Prostate gland (tissue), 2 donors: ENCODE measurements around the gene SEZ6L2. TPM values are rescaled to one million over a fixed set of nuclear protein-coding genes. Genes with fewer than 3 reads are reported as not detected.
"Not testable (repeated sequence)": the region's sequence is repeated elsewhere in the genome, so short reads cannot be mapped to it uniquely, and the experiment has no call there.

Experiments
- DNase-seq: peaks from one replicate; pipeline ENCODE4 v3.0.0-alpha.2; 2019; ENCODE audit warnings: low spot score
- H3K27ac ChIP-seq, 2 donors: fragments of 200-600 bp; sonication (generic); 2 replicates each; pipeline ENCODE4 v1.5.1; 2017 to 2019
- H3K27me3 ChIP-seq: fragments of 200-600 bp; sonication (generic); replicated peaks from 2 replicates; pipeline ENCODE4 v1.5.1; 2019; ENCODE audit not compliant: insufficient read depth
- H3K36me3 ChIP-seq, 2 donors: fragments of 200-600 bp; sonication (generic); 1 replicate in 1 of 2; 2 replicates in 1 of 2; pipeline versions ENCODE4 v1.5.1 to v1.8.1; 2017 to 2019
- H3K4me1 ChIP-seq: fragments of 200-600 bp; sonication (generic); replicated peaks from 2 replicates; pipeline ENCODE4 v1.5.1; 2019
- H3K4me3 ChIP-seq, 2 donors: fragments of 200-600 bp; sonication (generic); 2 replicates each; pipeline ENCODE4 v1.5.1; 2017 to 2019
- H3K9me3 ChIP-seq: fragments of 200-600 bp; sonication (generic); 2 replicates; pipeline ENCODE4 v1.5.1; 2017
- CTCF ChIP-seq, 4 experiments: fragments of 200-600 bp in 2 of 4; fragments of 450-650 bp in 2 of 4; sonication (generic) in 2 of 4; IDR thresholded peaks; 1 replicate in 3 of 4; 2 replicates in 1 of 4; pipeline ENCODE4 v1.5.1; 2016 to 2019; ENCODE audit warnings: antibody characterized with exemption in 4 of 4, mild to moderate bottlenecking in 2 of 4, moderate library complexity in 2 of 4
- POLR2A ChIP-seq: fragments of 450-650 bp; IDR thresholded peaks from one replicate; pipeline ENCODE4 v1.6.1; 2016; ENCODE audit warnings: antibody characterized with exemption, mild to moderate bottlenecking
- POLR2AphosphoS5 ChIP-seq: sonication (generic); formaldehyde crosslinking; IDR thresholded peaks from one replicate; pipeline ENCODE4 v1.6.1; 2017; ENCODE audit warnings: antibody characterized with exemption
- WGBS: methylation state at CpG from one replicate; pipeline ENCODE4 v1.1.5; 2018; 5-methylcytosine and 5-hydroxymethylcytosine counted together
- intact Hi-C: fragments of 100-400 bp; cut with DNase I; formaldehyde crosslinking; loops from one replicate; pipeline ENCODE4 v1.14.2; 2022
- total RNA-seq, 2 donors: library from RNA; depleted of rRNA; stranded (reverse); fragments of >200 nt; gene quantifications; one replicate each; pipeline ENCODE4 v1.1.0, GENCODE V29; 2016

Gene SEZ6L2
- total RNA-seq, 2 donors from 2014 or later, result 60.7 to 62.9 TPM

- Histone ChIP-seq H3K9me3 (no peaks in the 10 kb centered on the region), H3K27me3 (no peaks in the 10 kb centered on the region), H3K4me3 (no peak overlapping the region), H3K36me3 (no peaks in the 10 kb centered on the region), H3K4me1 (no peaks in the 10 kb centered on the region), H3K27ac (no peak overlapping the region)
- DNase-seq, result no peak
- intact Hi-C loops, result no loop called here
- 98% methylated on average over 6 of the region's 6 CpGs for WGBS
- TF ChIP-seq POLR2AphosphoS5 (no peak), CTCF (IDR thresholded peaks at IDR 0.05) (no peak), POLR2A (no peak)
Measured at GRCh38 chr16:29875206-29875605, 24.1 kb downstream of the SEZ6L2 start.

GRCh38 chr16:29873319-29873718 is 26.0 kb downstream of the SEZ6L2 start:
- no peaks in the 10 kb centered on the region for H3K36me3 ChIP-seq
- intact Hi-C loops, result no loop called here
- H3K9me3 ChIP-seq, result no peaks in the 10 kb centered on the region
- 92% methylated on average over 26 of the region's 26 CpGs for WGBS
- no peak for DNase-seq
- H3K4me1 ChIP-seq, result no peaks in the 10 kb centered on the region
- H3K27me3 ChIP-seq, result no peaks in the 10 kb centered on the region
- H3K27ac ChIP-seq, result no peak overlapping the region
- TF ChIP-seq POLR2A (no peak), POLR2AphosphoS5 (no peak), CTCF (IDR thresholded peaks at IDR 0.05) (no peak)
- no peak overlapping the region for H3K4me3 ChIP-seq

GRCh38 chr16:29871822-29872546 is 27.4 kb downstream of the SEZ6L2 start:
- WGBS, result 92% methylated on average over 15 of the region's 16 CpGs
- TF ChIP-seq POLR2A, result no peak
- no peak for TF ChIP-seq POLR2AphosphoS5
- TF ChIP-seq CTCF (IDR thresholded peaks at IDR 0.05), result no peak
- Histone ChIP-seq H3K27me3 (no peaks in the 10 kb centered on the region), H3K4me1 (no peaks in the 10 kb centered on the region), H3K4me3 (no peak overlapping the region), H3K27ac (no peak overlapping the region), H3K9me3 (no peaks in the 10 kb centered on the region), H3K36me3 (no peaks in the 10 kb centered on the region)
- no peak for DNase-seq
- intact Hi-C loops, result no loop called here

GRCh38 chr16:29869067-29869466 is 30.3 kb downstream of the SEZ6L2 start:
- DNase-seq, H3K36me3 ChIP-seq, H3K4me3 ChIP-seq, H3K27ac ChIP-seq, H3K4me1 ChIP-seq, H3K27me3 ChIP-seq, intact Hi-C loops, H3K9me3 ChIP-seq: not testable (repeated sequence)
- WGBS, result 95% methylated on average over 8 of the region's 8 CpGs

- Histone ChIP-seq H3K27me3 (no peaks in the 10 kb centered on the region), H3K4me1 (no peaks in the 10 kb centered on the region), H3K27ac (no peak overlapping the region), H3K4me3 (no peak overlapping the region), H3K9me3 (no peaks in the 10 kb centered on the region), H3K36me3 (no peaks in the 10 kb centered on the region)
- intact Hi-C loops, result no loop called here
- 66% methylated on average over 8 of the region's 8 CpGs for WGBS
- no peak for DNase-seq
- no peak for TF ChIP-seq POLR2AphosphoS5
- no peak for TF ChIP-seq POLR2A
- TF ChIP-seq CTCF (IDR thresholded peaks at IDR 0.05), result no peak
Measured at GRCh38 chr16:29868396-29869009, 30.8 kb downstream of the SEZ6L2 start.
